GM18873 (cell line): Measurements from ENCODE around the gene FITM1.

ENCODE experiments used
- ATAC-seq: cut with Tn5 transposase; IDR thresholded peaks from one replicate; pipeline ENCODE4 v1.9.1; 2021; ENCODE audit warnings: mild to moderate bottlenecking, moderate library complexity, moderate number of reproducible peaks; ENCODE audit not compliant: unreplicated experiment, low FRiP score

The FITM1 gene

GRCh38 chr14:24179294-24179960 lies 49.0 kb downstream of the FITM1 start:
- no peak for ATAC-seq

GRCh38 chr14:24179961-24180796 lies 49.7 kb downstream of the FITM1 start:
- no peak for ATAC-seq

- ATAC-seq = no peak
Measured at GRCh38 chr14:24181371-24182077, 51.1 kb downstream of the FITM1 start.
